Esophagus (tissue), 2 donors: ENCODE measurements around the gene PRPF38B. TPM values are rescaled to one million over a fixed set of nuclear protein-coding genes. Genes with fewer than 3 reads are reported as not detected.

Experiments
- H3K27ac ChIP-seq, 2 donors: one replicate each; pipeline ENCODE4 v1.5.1; 2013; ENCODE audit warnings: low read depth in 2 of 2, mild to moderate bottlenecking in 2 of 2, inconsistent platforms in 1 of 2, low read length in 1 of 2, moderate library complexity in 1 of 2
- H3K27me3 ChIP-seq, 2 donors: one replicate each; pipeline ENCODE4 v1.6.1; 2013; ENCODE audit warnings: low read length in 2 of 2, control low read depth in 1 of 2, mild to moderate bottlenecking in 1 of 2; ENCODE audit not compliant: insufficient read depth in 2 of 2, control insufficient read depth in 1 of 2
- H3K36me3 ChIP-seq, 2 donors: one replicate each; pipeline ENCODE4 v1.6.1; 2013; ENCODE audit warnings: low read length in 1 of 2; ENCODE audit not compliant: control insufficient read depth in 2 of 2, insufficient read depth in 2 of 2
- H3K4me1 ChIP-seq, 2 donors: one replicate each; pipeline ENCODE4 v1.6.1; 2013; ENCODE audit warnings: low read length in 1 of 2; ENCODE audit not compliant: control insufficient read depth in 2 of 2, insufficient read depth in 2 of 2
- H3K4me3 ChIP-seq, 2 donors: one replicate each; pipeline ENCODE4 v1.5.1; 2013; ENCODE audit warnings: low read length in 2 of 2, mild to moderate bottlenecking in 2 of 2, low read depth in 1 of 2, moderate library complexity in 1 of 2
- H3K9me3 ChIP-seq, 2 donors: one replicate each; pipeline ENCODE4 v1.6.1; 2013; ENCODE audit warnings: mild to moderate bottlenecking in 2 of 2, low read depth in 1 of 2, low read length in 1 of 2, moderate library complexity in 1 of 2; ENCODE audit not compliant: control insufficient read depth in 2 of 2, insufficient read depth in 1 of 2
- WGBS, 2 donors: extraction: QIAGEN DNeasy Blood & Tissue Kit; methylation state at CpG; one replicate each; pipeline ENCODE4 v1.1.7; 2013; 5-methylcytosine and 5-hydroxymethylcytosine counted together
- polyA plus RNA-seq, 2 donors: library from polyadenylated mRNA; stranded (reverse); fragments of 200-250 nt; gene quantifications; one replicate each; pipeline ENCODE4 v1.2.3, GENCODE V29; 2013
- donor health status: healthy with polysubstance abuse.
- donor health status: Bipolar disorder and iron deficiency.

PRPF38B gene, protein sequence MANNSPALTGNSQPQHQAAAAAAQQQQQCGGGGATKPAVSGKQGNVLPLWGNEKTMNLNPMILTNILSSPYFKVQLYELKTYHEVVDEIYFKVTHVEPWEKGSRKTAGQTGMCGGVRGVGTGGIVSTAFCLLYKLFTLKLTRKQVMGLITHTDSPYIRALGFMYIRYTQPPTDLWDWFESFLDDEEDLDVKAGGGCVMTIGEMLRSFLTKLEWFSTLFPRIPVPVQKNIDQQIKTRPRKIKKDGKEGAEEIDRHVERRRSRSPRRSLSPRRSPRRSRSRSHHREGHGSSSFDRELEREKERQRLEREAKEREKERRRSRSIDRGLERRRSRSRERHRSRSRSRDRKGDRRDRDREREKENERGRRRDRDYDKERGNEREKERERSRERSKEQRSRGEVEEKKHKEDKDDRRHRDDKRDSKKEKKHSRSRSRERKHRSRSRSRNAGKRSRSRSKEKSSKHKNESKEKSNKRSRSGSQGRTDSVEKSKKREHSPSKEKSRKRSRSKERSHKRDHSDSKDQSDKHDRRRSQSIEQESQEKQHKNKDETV
- 10 to 100 TPM; 19.2 to 31.2 TPM for polyA plus RNA-seq

- peak within 1 kb of the TSS; percentile 67 to 87 for H3K4me3 ChIP-seq
- H3K4me1 ChIP-seq, result no peaks in the 10 kb centered on the region
- H3K9me3 ChIP-seq, result no peaks in the 10 kb centered on the region
- WGBS, 2 donors, result 0% methylated on average over 51 to 59 of the region's 59 CpGs
- H3K27ac ChIP-seq, result peak within 1 kb of the TSS; percentile 98 to 100
- H3K36me3 ChIP-seq, result peaks cover 0 to 3% of the 10 kb centered on the region in 2 donors
- H3K27me3 ChIP-seq, result no peaks in the 10 kb centered on the region
Measured at GRCh38 chr1:108691942-108692723, at the start of gene PRPF38B. Gene PRPF38B (plus strand): TSS chr1:108692310. CDS start chr1:108692592, 282 bp downstream.

DNA sequence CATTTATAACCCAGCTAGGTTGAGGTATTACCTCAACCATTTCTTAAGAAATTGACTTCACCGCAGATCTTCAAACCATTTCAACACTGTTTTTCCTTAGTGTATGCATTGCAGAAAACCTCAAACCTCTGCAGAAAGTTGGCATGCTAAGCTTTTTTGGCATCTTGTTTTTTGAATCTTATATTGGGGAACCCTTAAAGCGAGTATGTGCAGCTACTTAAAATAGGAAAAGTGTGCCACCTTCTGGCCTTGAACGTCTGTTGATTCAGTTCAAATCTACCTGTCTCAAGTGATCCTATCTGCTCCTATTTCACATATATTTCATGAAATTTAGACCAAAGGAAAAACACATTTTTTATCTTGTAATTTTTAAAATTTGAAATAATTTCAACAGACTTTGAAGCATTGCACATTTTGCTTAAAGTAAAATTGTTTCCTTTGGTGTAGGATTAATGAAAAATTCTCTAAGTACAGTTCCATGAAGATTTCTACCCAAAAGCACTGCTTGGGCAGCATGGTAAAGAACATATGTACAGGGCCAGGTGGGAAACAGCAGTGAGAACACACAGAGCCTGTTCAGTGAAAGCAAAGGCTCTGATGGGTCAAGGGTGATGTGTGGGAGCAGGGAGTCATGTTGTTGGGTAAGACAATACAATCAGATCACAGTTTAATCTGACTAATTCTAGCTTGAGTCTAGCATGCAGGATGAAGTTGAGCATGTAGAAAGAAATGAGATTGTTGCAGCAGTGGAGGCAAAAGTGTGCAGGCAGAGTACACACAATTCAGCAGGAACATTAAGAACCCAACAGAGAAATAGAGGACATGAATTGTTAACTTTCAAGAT, 48.4 kb upstream of the PRPF38B start:
- WGBS, 2 donors, result 24 to 30% methylated on average over 3 of the region's 3 CpGs
- Histone ChIP-seq H3K4me1 (peaks cover 0 to 2% of the 10 kb centered on the region in 2 donors), H3K27me3 (no peaks in the 10 kb centered on the region), H3K27ac (no peak overlapping the region), H3K36me3 (no peaks in the 10 kb centered on the region), H3K4me3 (no peak overlapping the region), H3K9me3 (no peaks in the 10 kb centered on the region)

DNA sequence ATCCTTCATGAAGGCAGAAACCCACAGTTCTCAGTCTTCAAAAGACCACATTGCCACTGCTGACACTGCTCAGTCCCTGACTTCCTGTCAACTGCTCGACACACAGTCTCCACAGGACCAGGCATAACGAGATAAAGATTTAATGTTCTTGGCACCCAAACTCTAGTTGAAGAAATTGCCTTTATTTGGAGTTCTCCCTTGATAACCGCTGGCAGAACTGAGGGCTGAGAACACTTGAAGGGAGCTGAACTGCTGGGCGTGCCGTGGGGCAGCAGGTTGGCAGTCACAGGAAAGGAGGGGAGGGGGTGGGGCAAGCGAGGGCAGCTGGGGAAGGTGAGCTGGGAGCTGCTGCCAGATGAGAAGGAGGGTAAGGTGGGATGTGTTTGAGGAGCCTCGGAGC, 47.1 kb upstream of the PRPF38B start:
- peak overlapping the region; percentile 14 to 15 for H3K27ac ChIP-seq
- 36 to 47% methylated on average over 7 of the region's 7 CpGs for WGBS, 2 donors
- H3K9me3 ChIP-seq, result no peaks in the 10 kb centered on the region
- peaks cover 0 to 2% of the 10 kb centered on the region in 2 donors for H3K4me1 ChIP-seq
- no peaks in the 10 kb centered on the region for H3K36me3 ChIP-seq
- no peaks in the 10 kb centered on the region for H3K27me3 ChIP-seq
- no peak overlapping the region for H3K4me3 ChIP-seq

DNA sequence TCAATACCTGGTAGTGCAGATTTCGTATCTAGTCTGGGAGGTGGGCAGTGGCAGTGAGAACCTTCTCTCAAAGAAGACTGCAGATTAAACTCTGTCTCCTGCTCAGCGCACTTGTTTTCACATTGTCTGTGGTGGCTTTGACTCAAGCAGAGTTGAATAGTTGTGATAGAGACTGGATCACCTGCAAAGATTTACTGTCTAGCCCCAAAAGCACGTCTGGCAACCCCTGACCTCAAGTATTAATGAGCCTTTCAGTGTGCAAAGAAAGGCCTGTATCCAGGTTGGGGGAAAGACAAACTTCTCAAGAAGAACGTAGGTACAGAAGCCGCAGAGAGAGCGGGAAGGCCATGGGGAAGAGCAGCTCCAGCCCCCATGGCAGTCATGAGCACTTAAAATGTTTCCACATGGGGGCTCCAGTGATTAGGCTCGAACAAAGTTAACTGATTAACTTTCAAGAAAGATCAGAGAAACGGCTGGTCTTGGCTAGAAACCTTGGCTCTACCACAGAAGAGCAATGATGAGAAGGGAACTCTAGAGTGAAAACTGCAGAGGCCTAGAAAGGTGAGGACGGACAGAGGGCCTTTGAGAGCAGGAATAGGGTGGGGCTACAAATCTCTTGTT, 46.4 kb upstream of the PRPF38B start:
- H3K4me3 ChIP-seq, result no peak overlapping the region
- H3K27ac ChIP-seq, result peak overlapping the region; percentile 14 to 24
- no peaks in the 10 kb centered on the region for H3K27me3 ChIP-seq
- no peaks in the 10 kb centered on the region for H3K9me3 ChIP-seq
- peaks cover 0 to 2% of the 10 kb centered on the region in 2 donors for H3K4me1 ChIP-seq
- no peaks in the 10 kb centered on the region for H3K36me3 ChIP-seq
- WGBS, 2 donors, result 76 to 78% methylated on average over 9 of the region's 9 CpGs

GRCh38 chr1:108646265-108646647, 45.9 kb upstream of the PRPF38B start:
- 79 to 85% methylated on average over 4 of the region's 4 CpGs for WGBS, 2 donors
- no peaks in the 10 kb centered on the region for H3K36me3 ChIP-seq
- no peaks in the 10 kb centered on the region for H3K9me3 ChIP-seq
- no peaks in the 10 kb centered on the region for H3K27me3 ChIP-seq
- H3K27ac ChIP-seq, result peak overlapping the region; percentile 57 to 62
- peaks cover 0 to 2% of the 10 kb centered on the region in 2 donors for H3K4me1 ChIP-seq
- H3K4me3 ChIP-seq, result no peak overlapping the region

DNA sequence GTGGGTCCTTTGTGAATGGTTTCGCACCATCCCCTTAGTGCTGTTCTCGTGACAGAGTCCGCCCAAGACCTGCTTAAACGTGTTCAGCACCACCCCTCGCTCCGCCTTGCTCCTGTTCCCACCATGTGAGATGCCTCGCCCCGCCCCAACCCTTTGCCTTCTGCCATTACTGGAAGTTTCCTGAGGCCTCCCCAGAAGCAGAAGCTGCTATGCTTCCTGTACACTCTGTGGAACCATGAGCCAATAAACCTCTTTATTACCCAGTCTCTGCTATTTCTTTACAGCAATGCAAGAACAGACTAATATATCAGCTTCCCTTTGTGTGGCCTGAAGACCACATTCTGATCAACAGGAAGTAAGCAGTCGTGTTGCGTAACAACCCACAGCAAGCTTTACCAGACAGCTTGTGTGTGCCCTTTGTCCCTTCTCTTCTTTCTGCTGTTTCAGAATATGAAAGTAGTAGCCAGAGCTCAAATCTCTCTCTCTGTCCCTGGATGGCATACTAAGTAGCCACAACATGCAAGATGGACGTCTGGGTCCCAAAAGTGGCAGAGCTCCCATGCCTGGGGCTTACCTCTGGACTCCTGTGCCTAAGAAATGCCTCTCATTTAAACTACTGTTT, 45.4 kb upstream of the PRPF38B start:
- Histone ChIP-seq H3K27me3 (no peaks in the 10 kb centered on the region), H3K36me3 (no peaks in the 10 kb centered on the region), H3K27ac (peak overlapping the region; percentile 57 to 62), H3K4me1 (peaks cover 0 to 2% of the 10 kb centered on the region in 2 donors), H3K4me3 (no peak overlapping the region), H3K9me3 (no peaks in the 10 kb centered on the region)
- 71 to 72% methylated on average over 11 of the region's 11 CpGs for WGBS, 2 donors

- no peak overlapping the region for H3K4me3 ChIP-seq
- no peaks in the 10 kb centered on the region for H3K4me1 ChIP-seq
- H3K27me3 ChIP-seq, result no peaks in the 10 kb centered on the region
- H3K9me3 ChIP-seq, result no peaks in the 10 kb centered on the region
- WGBS, 2 donors, result 69 to 83% methylated on average over 2 of the region's 2 CpGs
- no peak overlapping the region for H3K27ac ChIP-seq
- no peaks in the 10 kb centered on the region for H3K36me3 ChIP-seq
Measured at GRCh38 chr1:108653431-108654105, 38.5 kb upstream of the PRPF38B start.

GRCh38 chr1:108657356-108658080, 34.6 kb upstream of the PRPF38B start:
- peaks cover 2 to 5% of the 10 kb centered on the region in 2 donors for H3K4me1 ChIP-seq
- no peak overlapping the region for H3K4me3 ChIP-seq
- WGBS, 2 donors, result 83 to 89% methylated on average over 5 of the region's 5 CpGs
- no peaks in the 10 kb centered on the region for H3K9me3 ChIP-seq
- H3K27me3 ChIP-seq, result no peaks in the 10 kb centered on the region
- no peak overlapping the region for H3K27ac ChIP-seq
- H3K36me3 ChIP-seq, result no peaks in the 10 kb centered on the region
